GM18502 (cell line): ENCODE data around the gene COL1A1.

Experiments
- ATAC-seq: cut with Tn5 transposase; IDR thresholded peaks from one replicate; pipeline ENCODE4 v1.9.1; 2021; ENCODE audit warnings: mild to moderate bottlenecking; ENCODE audit not compliant: unreplicated experiment, poor library complexity

The COL1A1 gene

DNA sequence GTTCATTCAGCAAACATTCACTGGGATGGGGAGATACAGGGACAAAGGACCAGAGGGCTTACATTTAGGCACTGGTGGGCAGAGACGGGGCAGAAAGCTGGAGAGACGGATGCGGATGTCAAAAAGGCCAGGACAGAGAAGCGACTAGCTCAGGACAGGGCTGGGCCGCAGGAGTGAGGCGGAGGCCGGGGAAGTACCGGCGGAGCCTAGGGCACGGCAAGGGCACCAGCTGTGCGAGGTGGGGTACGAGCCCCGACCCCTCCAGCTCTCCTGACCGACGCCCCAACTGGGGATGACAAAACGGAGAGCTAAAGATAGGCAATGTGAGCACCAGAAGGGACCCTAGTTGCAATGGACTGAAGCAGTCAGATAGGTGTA lies 39.5 kb downstream of the COL1A1 start:
- ATAC-seq: no peak

DNA sequence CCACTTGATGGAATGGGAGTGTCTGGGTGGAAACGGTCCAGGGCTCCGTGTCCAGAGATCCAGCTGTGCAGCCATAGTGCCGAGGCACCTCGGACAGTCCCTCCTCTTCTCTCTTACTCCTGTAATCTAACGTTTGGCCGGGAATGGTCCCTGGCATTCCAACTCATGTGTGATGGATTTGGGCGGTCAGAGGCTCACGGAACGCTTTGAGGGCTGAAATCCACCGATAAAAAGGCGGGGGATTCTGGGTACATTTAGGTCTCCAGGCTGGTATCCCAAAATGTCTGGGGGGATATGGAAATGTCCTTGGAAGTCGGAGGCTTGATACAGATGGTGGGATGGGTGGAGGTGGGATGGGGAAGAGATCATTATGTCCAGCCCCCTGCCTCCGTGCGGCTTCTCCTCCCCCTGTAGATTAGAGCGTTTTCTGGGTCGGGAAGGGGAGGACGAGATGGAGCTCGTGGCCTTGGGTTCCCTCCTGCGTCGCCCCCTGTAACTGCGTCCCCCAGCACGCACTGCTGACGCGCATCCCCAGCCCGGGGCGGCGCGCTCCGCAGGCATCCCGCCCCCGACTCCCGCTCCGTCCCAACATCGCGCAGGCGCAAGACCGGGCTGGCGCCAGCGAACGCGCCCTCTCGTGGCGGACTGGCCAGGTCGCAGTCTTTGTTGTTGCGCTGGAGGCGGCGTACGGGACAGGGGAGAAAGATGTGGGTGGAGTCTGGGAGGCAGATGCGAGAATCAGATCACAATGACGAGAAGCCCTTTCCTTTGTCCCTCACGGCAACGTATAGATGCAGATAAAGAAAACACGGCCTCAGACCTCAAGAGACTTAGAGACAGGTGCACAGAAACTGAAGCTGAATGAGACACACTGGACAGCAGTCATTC lies 40.2 kb downstream of the COL1A1 start:
- peak; percentile 85 for ATAC-seq

DNA sequence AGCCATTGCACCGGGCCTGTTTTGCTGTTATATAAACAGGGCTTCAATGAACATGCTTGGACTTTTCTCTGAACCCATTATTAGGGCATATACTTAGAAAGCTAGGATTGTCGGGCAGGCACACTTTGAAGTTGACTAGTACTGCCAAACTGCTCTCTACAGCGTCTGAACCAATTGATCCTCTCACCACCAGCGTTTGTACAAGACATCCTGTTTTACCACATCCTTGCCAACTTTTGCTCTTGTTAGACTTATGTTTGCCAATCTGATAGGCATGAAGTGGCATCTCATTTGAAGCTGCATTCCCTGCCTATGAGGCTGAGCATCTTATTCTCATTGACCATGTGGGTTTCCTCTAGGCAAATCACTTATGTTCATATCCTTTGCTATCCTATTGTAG lies 43.5 kb downstream of the COL1A1 start:
- no peak for ATAC-seq

DNA sequence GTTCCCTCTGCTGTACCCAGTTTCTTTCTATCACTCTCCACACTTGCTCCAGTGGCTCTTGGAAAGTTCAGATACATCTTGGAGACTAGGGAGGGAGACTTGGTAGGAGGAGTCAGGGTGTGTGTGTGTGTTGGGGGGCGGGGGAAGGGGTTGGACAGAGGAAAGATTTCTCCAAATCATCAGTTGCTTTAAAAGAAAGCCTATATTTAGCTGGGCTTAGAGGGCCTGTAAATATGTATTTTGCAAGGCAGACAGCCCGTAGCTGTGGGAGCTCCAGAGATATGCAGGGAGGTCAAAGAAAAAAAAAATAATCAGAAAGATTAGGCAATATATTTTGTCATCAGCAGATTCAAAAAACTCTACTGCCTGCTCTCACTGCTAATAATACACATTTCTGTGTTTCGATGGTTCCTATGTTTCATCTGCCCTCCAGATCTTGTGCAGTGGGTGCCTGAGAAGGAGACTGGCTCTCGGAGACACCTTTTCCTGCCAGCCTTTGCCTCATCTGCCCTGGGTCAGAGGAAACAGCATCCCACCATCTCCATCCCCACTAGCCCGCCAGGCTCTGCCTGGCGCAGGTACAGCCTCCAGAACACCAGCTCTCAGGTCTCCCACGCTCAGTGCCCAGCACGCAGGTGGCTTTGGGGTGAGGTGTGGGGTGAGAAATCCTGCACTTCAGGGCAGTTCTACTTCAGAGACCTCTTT lies 46.2 kb downstream of the COL1A1 start:
- ATAC-seq: no peak

DNA sequence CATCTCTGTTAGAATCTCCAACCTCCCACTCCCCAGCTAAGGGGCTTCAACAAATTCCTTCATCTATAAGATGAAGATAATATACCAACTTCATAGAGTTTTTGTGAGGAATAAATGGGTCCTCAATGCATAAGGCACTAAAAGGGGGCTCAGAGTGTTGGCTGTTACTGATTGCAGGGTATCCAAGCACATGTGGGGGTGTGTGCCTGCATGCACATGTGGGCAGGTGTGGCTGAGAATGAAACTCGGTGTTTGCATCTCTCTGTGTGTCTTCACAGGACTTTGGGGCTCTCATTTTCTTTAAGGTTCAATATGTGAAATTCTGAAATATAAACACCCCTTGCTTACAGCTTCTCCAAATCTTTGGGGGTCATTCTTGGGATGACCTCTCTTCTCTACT lies 46.8 kb downstream of the COL1A1 start:
- peak; percentile 36 for ATAC-seq

DNA sequence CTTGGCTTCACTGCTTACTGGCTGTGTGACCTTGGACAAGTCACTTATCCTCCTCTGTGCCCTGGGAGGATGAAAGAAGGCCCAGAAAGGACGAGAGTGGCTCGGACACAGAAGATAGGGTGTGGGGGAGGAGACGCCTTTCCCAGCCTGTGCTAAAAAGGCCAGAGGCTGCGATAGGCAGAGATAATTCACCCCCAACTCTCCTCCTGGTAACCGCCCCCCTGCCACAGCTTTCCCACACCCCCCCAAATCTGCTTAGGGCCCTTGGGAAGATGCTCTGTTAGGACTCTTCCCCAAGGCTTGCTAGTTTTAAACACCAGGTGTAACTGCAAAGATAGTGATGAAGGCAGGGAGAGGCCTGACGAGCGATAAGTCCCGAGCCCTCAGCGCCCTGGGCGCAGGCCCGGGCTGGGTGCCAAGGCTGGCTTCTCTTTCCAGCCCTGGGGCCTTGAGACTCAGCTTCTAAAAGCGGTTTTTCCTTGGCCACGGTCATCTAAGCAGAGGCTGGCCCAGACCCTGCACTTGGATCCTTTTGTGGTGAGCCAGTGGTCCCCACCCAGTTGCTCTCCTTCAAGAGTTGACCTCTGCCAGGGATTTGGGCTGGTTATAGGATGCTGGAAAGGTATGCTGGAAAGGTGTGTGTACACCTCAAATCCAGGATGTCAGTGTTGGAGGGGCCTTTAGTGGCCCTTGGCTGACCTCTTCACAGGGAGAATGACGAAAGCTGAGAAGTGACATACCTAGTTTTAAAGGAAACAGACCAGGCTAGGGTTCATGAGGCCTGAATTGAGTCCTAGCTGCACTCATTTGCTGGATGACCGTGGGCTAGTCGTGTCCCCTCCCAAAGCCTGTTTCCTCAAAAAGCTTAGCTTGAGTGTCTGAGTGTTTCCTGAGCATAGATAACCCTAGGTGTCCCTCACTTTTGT lies 47.5 kb downstream of the COL1A1 start:
- no peak for ATAC-seq

DNA sequence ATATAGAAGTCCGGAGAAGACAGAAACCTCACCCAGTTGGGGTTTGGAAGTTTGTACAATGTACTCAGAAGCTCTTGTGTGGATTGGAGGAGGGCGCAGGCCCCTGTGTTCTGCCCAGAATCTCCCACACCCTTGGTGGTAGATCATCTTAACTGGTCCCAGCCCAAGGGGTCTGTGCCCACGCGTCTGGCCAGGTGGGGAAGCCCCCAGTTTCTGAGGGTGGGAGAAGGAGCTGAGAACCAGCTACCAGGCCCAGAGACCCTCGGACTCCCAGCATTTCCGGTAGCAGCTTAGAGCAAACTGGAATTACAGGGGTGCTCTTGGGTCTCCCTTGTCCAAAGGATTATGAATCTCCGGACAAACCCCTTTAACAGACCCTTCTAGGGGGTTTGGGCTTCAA lies 48.7 kb downstream of the COL1A1 start:
- no peak for ATAC-seq

DNA sequence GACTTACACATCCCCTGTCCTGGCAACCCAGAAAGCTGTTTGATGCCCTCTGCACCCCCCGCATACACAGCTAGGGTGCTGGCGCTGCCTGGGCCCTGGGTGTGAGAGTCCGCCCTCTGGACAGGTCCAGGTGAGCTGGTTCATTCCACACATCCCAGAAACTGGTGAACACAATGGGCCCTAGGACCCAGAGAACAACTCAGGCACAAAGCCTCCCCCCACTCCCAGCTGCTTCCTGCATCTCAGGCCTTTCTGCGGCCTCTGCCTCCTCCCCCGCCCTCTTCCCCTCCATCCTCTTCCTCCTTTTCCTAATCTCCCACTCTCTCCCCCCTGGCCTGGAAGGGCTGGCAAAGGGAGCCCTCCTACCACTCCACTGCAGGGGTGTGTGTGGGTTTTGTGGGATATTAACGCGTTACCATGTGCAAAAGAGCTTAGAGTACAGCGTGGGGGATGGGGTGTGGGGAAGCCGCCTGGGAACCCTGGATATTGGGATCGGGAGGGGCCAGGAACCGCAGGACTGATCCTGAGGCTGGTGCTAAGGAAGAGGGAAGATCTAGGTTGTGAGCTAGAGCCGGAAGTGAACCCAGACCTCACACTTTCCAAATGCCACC lies 49.4 kb downstream of the COL1A1 start:
- peak; percentile 22 for ATAC-seq

DNA sequence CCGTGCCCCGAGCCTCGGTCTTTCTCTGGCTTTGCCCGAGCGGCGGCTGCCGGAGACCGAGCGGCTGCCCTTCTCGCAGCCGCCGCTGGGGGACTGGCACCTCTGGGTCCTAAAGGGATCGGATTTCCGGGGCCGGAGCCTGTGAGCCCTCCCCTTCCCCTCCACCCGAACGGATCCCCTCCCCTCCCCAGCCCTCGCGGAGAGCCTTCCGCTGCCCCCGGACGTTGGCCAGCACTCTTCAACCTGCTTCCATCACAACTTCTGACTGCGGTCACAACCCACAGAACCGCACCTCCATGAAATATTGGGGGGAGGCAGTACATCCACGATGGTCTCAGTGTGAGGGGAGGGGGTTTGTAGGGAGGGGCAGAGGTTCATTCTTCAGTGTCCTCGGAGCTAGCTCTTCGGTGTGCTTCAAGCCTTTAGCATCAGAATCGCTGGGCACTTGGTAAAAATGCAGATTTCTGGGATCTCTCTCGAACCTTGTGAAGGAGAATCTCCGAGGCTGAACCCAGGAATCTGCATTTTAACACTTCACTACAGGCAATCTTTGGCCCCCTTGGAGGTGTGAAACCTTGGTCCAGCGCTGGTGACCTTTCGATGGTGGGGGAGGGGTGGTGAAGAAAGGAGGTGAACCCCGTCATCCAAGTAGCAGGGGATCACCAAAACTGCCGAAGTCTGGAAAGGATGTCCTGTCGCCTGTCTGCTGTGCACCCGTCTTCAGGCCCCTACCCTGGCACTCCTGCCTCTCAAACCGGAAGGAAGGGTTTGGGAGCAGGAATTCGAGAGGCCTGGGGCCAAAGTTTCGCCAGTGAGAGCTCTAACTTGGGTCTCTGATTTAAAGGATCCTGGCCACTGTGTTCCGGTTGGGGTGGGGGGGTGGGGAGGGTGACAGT lies 50.1 kb downstream of the COL1A1 start:
- peak; percentile 41 for ATAC-seq

DNA sequence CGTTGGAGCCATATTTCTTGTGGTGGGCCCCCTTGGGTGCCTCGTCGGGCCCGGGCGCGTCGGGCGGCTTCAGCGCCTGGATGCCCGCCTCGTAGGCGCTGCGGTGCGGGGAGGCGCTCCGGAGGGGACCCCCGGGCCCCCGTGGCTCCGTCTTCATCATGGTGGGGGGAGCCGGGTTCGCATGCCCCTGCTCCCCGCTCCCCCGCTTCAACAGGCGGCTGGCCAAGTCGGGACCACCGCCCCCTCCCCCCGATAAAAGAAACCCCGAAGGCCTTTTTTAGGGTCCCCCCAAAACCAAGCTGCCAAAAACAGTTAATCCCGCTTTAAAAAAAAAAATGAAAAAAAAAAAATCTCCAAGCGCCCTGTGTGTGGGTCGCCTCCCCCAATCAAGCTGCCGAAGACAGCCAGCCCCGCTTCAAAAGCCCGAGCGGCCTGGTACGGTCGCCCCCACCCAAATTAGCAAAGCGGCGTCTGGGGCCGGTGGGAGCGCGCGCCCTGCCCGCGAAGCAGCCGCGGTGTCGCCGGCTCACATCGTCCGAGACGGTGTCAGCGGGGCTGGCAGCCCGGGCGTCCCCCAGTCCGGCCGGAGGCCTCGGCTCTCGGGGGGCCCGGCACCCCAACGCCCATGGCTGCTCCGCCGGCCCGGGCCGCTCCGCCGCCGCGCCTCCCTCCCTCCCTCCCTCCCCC lies 50.9 kb downstream of the COL1A1 start, which contains the start of gene PPP1R9B:
Gene PPP1R9B, minus strand, starts transcription at position 324 of the 687 bp plus-strand sequence. Its CDS starts 164 bp downstream, at position 160.
- ATAC-seq: no peak

DNA sequence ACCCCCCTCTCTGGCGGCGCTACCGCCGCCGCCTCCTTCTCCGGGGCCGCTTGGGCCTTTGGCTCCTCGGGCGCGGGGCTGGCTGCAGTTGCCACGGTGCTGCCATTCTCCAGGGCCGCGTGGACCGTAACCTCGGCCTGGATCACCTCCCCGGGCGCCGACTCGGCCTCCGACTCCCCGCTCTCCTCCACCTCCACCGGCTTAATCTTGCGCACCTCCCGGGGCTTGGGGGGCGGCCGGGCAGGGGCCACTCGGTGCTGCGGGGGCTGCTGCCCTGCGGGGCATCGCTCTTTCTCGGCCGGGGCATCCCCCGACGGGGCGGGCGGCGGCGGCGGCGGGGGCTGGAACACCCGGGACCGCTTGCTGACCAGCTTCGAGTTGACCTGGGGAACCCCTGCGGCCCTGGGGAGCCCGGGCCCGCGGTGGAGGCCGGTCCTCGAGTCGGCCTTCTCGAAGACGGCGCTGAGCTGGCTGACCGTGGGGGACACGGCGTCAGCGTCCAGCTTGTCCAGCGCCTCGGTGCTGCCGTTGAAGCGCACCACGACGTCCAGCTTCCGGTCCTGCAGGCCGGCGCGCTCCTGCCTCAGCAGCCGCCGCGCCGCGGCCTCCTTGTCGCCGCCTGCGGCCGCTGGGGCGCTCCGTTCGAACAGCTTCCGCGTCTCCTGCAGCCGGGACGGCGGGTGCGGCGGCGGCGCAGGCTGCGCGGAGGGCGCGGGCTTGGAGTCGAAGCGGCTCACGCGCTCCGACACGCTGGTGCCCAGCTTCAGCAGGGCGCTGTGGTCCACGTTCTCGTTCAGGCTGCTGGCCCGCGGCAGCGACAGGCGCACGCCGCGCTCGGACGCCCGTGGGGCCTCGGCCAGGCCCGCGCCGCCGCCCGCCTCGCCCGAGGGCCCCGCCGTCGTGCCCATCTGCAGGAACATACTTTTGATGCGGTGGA lies 51.7 kb downstream of the COL1A1 start:
- no peak for ATAC-seq

DNA sequence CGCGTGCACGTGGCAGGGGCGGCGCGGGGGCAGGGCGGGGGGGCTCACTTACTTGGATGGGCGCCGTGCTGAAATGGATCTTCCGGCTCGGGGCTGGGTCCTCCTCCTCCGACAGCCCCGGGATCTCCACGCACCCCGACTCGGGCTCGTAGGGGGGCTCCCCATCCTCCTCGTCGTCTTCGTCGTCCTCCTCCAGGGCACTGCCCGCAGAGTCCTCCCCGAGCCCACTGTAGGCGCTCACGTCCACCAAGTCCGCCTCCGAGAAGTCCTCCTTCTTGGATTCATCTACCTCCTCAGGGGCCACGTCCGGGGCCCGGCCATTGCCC lies 52.4 kb downstream of the COL1A1 start:
- ATAC-seq: no peak

DNA sequence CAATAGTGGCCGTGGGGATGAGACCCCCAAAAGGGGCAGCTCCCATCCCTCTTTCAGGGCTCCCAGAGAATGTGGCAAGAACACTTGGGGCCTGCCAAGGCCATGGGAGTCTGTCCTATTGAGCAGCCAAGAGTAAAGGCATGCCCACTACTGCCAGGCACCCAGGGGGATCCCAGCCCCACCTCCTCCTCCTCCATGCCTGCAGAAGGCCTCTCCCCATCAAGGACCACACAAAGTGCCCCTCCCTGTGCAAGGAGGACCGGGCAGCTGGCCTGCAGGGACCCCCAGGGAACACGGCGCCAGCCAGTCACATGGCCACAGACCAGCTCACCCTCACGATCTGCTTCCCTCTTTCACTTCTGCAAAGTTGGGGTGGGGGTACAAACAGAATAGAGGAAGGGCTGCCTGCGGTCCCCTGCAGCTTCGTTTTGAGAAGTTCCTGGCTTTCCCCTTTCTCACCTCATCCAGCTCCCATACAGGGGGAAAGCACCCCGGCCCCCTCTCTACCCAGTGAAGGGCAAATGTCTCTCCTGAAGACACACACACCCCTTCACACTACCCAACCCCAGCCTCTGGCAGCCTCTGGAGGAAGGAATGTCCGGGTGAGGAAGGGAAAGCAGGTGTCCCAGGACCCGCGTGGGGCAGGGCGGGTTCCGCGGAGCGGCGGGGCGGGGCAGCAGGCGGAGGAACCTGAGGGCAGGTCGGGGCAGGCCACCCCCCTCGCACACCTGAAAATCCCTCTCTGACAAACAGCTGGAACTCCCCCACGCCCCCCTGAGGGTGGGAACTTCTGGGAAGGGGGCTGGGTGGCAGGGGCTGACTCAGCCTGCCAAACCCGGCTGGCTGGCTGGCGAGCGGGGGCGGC lies 53.0 kb downstream of the COL1A1 start:
- ATAC-seq: peak; percentile 45

DNA sequence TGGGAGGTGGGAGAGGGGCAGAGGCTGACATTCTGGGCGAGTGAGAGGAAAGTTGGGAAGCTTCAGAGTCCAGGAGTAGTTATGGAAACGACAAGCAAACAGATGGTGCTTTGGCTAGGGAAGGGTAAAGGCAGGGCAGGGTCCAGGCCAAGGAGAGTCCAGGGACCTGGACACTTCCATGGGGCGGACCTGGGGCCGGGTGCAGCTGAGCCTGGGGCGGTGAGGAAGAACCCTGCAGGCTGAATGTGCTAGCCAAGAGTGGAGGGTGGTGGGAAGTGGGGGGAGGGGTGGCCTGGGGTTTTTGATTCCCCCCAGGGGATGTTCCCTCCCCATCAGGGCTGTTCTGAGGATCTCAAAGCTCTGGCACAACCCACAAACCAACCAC lies 53.6 kb downstream of the COL1A1 start:
- no peak for ATAC-seq

DNA sequence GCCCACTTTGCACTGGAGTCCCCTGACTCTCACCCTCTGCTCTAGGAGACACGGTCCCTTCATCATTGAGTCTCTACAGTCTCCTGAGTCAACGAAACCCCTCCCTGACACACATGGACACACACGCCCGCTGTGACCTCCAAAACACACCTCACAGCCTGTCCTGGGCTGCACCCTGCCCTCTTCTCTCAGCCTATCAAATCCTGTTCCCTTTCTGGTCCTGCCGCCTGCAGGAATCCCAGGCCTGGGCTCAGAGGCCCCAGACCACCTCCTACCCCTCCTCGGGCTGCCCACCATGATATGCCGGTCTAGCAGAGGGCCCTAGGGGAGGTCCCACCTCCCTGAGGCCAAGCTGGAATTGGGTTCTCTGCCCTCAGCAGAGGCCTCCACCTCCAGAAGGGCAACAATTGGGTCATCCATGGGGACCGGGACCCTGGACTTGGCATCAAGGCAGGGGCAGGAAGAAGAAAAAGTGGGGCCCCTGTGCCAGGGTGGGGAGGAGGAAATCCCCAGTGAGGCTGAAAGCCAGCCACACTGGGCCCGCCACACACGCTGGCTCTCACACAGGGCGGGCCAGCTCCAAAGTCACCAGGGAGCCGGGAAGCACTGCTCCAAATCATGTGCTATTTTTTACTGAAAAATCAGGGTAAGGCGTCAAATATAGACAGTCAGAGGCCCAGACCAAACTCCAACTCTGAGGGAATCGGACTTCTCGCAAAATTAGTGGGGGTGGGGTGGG lies 54.3 kb downstream of the COL1A1 start:
- no peak for ATAC-seq
